Trophoblast cell (in vitro differentiated cells and primary cell): ENCODE data around the gene EYS.

ENCODE experiments used
- DNase-seq, 2 donors: peaks; one replicate each; pipeline ENCODE4 v3.0.0-alpha.2; 2016
- H2AFZ ChIP-seq: 2 replicates; pipeline ENCODE4 v1.6.1; 2013; ENCODE audit warnings: low read length, moderate library complexity, mild to moderate bottlenecking; ENCODE audit not compliant: insufficient read depth, poor library complexity
- H2AK5ac ChIP-seq: 2 replicates; pipeline ENCODE4 v1.6.1; 2013; ENCODE audit warnings: mild to moderate bottlenecking, low read length
- H2BK120ac ChIP-seq: 2 replicates; pipeline ENCODE4 v1.6.1; 2013; ENCODE audit warnings: low read length, mild to moderate bottlenecking, moderate library complexity; ENCODE audit not compliant: insufficient read depth, poor library complexity
- H2BK12ac ChIP-seq: 2 replicates; pipeline ENCODE4 v1.6.1; 2013; ENCODE audit warnings: mild to moderate bottlenecking, low read length, moderate library complexity
- H2BK5ac ChIP-seq: 2 replicates; pipeline ENCODE4 v1.6.1; 2013; ENCODE audit warnings: low read length, low read depth, moderate library complexity, mild to moderate bottlenecking; ENCODE audit not compliant: poor library complexity
- H3K14ac ChIP-seq: 2 replicates; pipeline ENCODE4 v1.6.1; 2013; ENCODE audit warnings: mild to moderate bottlenecking, low read length
- H3K18ac ChIP-seq: 2 replicates; pipeline ENCODE4 v1.6.1; 2013; ENCODE audit warnings: mild to moderate bottlenecking, low read length
- H3K23ac ChIP-seq: 2 replicates; pipeline ENCODE4 v1.6.1; 2013; ENCODE audit warnings: low read length
- H3K27ac ChIP-seq: 2 replicates; pipeline ENCODE4 v1.5.1; 2013; ENCODE audit warnings: low read depth, mild to moderate bottlenecking, inconsistent platforms, low read length, moderate library complexity
- H3K27me3 ChIP-seq: 2 replicates; pipeline ENCODE4 v1.6.1; 2013; ENCODE audit warnings: inconsistent platforms, mild to moderate bottlenecking, low read length, moderate library complexity; ENCODE audit not compliant: insufficient read depth
- H3K36me3 ChIP-seq, 2 experiments: 1 replicate in 1 of 2; 2 replicates in 1 of 2; pipeline ENCODE4 v1.6.1; 2013; ENCODE audit warnings: low read length in 2 of 2, mild to moderate bottlenecking in 2 of 2, moderate library complexity in 1 of 2; ENCODE audit not compliant: insufficient read depth in 2 of 2, control insufficient read depth in 1 of 2
- H3K4ac ChIP-seq: 2 replicates; pipeline ENCODE4 v1.6.1; 2013; ENCODE audit warnings: low read depth, mild to moderate bottlenecking, low read length, moderate library complexity
- H3K4me1 ChIP-seq, 2 experiments: 1 replicate in 1 of 2; 2 replicates in 1 of 2; pipeline ENCODE4 v1.6.1; 2013; ENCODE audit warnings: low read length in 2 of 2, mild to moderate bottlenecking in 2 of 2, moderate library complexity in 1 of 2; ENCODE audit not compliant: insufficient read depth in 2 of 2, control insufficient read depth in 1 of 2
- H3K4me2 ChIP-seq: 2 replicates; pipeline ENCODE4 v1.6.1; 2013; ENCODE audit warnings: inconsistent platforms, mild to moderate bottlenecking, low read length, moderate library complexity
- H3K4me3 ChIP-seq: 2 replicates; pipeline ENCODE4 v1.5.1; 2013; ENCODE audit warnings: mild to moderate bottlenecking, low read depth, low read length, inconsistent platforms
- H3K79me1 ChIP-seq: one replicate; pipeline ENCODE4 v1.6.1; 2013; ENCODE audit warnings: low read length
- H3K79me2 ChIP-seq: 2 replicates; pipeline ENCODE4 v1.6.1; 2013; ENCODE audit warnings: low read length, mild to moderate bottlenecking; ENCODE audit not compliant: control insufficient read depth, insufficient read depth, poor library complexity
- H3K9ac ChIP-seq: 2 replicates; pipeline ENCODE4 v1.6.1; 2013; ENCODE audit warnings: mild to moderate bottlenecking, low read length
- H3K9me3 ChIP-seq: 2 replicates; pipeline ENCODE4 v1.6.1; 2013; ENCODE audit warnings: low read depth, mild to moderate bottlenecking, control low read depth, inconsistent platforms, low read length; ENCODE audit not compliant: insufficient read depth
- H4K12ac ChIP-seq: 2 replicates; pipeline ENCODE4 v1.6.1; 2013; ENCODE audit warnings: low read depth, mild to moderate bottlenecking, low read length, moderate library complexity
- H4K8ac ChIP-seq: 2 replicates; pipeline ENCODE4 v1.6.1; 2013; ENCODE audit warnings: low read depth, mild to moderate bottlenecking, low read length, moderate library complexity
- H4K91ac ChIP-seq: one replicate; pipeline ENCODE4 v1.6.1; 2013; ENCODE audit warnings: low read depth, mild to moderate bottlenecking, low read length, moderate library complexity
- WGBS: extraction: QIAGEN DNeasy Blood & Tissue Kit; methylation state at CpG from one replicate; pipeline ENCODE4 v1.1.7; 2013; ENCODE audit warnings: missing lambda C conversion rate; ENCODE audit not compliant: insufficient read length, insufficient coverage; ENCODE audit errors: extremely low coverage; 5-methylcytosine and 5-hydroxymethylcytosine counted together

EYS gene

GRCh38 chr6:64230530-64230929, 1476.5 kb downstream of the EYS start:
- DNase-seq = no peak
- WGBS = no CpG with 5 or more reads among the region's 1 CpG

GRCh38 chr6:64227863-64228262, 1479.2 kb downstream of the EYS start:
- Histone ChIP-seq H3K79me2 (no peaks in the 10 kb centered on the region), H4K8ac (no peak overlapping the region), H2AFZ (no peak overlapping the region), H3K79me1 (no peaks in the 10 kb centered on the region), H2BK12ac (no peak overlapping the region), H3K27me3 (no peaks in the 10 kb centered on the region), H3K14ac (no peak overlapping the region), H2BK120ac (no peak overlapping the region), H4K91ac (no peak overlapping the region), H2AK5ac (no peak overlapping the region), H3K4me3 (no peak overlapping the region), H3K4me1 (no peaks in the 10 kb centered on the region), H3K36me3 (no peaks in the 10 kb centered on the region), H3K27ac (no peak overlapping the region), H3K18ac (no peak overlapping the region), H3K4ac (no peak overlapping the region), H3K9me3 (no peaks in the 10 kb centered on the region), H2BK5ac (no peak overlapping the region), H3K23ac (no peak overlapping the region), H4K12ac (no peak overlapping the region), H3K4me2 (no peak overlapping the region), H3K9ac (no peak overlapping the region)
- no CpG with 5 or more reads among the region's 1 CpG for WGBS
- no peak for DNase-seq

More at GRCh38 chr6:64230530-64230929, 1476.5 kb downstream of the EYS start:
- Histone ChIP-seq H3K79me2 (no peaks in the 10 kb centered on the region), H3K4me1 (no peaks in the 10 kb centered on the region), H3K23ac (no peak overlapping the region), H3K9ac (peak overlapping the region; percentile 76), H3K18ac (no peak overlapping the region), H3K4ac (no peak overlapping the region), H3K9me3 (no peaks in the 10 kb centered on the region), H3K14ac (no peak overlapping the region), H3K79me1 (no peaks in the 10 kb centered on the region), H3K27me3 (no peaks in the 10 kb centered on the region), H3K27ac (no peak overlapping the region), H2BK12ac (no peak overlapping the region), H4K91ac (no peak overlapping the region), H2AFZ (no peak overlapping the region), H2BK120ac (no peak overlapping the region), H3K4me3 (no peak overlapping the region), H2BK5ac (no peak overlapping the region), H4K8ac (no peak overlapping the region), H3K4me2 (no peak overlapping the region), H3K36me3 (no peaks in the 10 kb centered on the region), H4K12ac (no peak overlapping the region), H2AK5ac (no peak overlapping the region)

DNA sequence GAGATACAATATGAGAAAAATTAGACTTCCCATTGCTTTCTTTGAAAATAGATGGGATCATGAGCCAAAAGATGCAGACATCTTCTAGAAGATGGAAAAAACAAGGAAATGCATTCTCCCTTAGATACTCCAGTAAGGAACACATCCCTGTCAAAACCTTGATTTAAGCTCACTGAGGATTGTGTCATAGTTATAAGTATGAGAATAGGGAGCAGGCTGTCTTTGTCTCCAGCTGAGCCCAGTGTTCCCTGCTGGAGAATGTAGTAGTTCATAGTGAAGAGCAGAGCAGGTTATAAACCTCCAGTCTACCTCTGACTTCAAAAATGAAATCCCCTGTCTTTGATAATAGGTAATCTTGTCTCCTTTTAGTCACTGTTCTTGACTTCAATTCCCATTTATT, 1481.5 kb downstream of the EYS start:
- Histone ChIP-seq H2BK12ac (no peak overlapping the region), H2AFZ (no peak overlapping the region), H3K4ac (no peak overlapping the region), H3K18ac (no peak overlapping the region), H3K27me3 (no peaks in the 10 kb centered on the region), H3K79me1 (no peaks in the 10 kb centered on the region), H3K23ac (no peak overlapping the region), H2BK5ac (no peak overlapping the region), H3K9me3 (no peaks in the 10 kb centered on the region), H2AK5ac (no peak overlapping the region), H4K12ac (no peak overlapping the region), H3K79me2 (no peaks in the 10 kb centered on the region), H3K36me3 (no peaks in the 10 kb centered on the region), H3K4me1 (no peaks in the 10 kb centered on the region), H2BK120ac (no peak overlapping the region), H4K8ac (no peak overlapping the region), H3K9ac (no peak overlapping the region), H4K91ac (no peak overlapping the region), H3K4me2 (no peak overlapping the region), H3K14ac (no peak overlapping the region), H3K27ac (no peak overlapping the region), H3K4me3 (no peak overlapping the region)
- DNase-seq = no peak

DNA sequence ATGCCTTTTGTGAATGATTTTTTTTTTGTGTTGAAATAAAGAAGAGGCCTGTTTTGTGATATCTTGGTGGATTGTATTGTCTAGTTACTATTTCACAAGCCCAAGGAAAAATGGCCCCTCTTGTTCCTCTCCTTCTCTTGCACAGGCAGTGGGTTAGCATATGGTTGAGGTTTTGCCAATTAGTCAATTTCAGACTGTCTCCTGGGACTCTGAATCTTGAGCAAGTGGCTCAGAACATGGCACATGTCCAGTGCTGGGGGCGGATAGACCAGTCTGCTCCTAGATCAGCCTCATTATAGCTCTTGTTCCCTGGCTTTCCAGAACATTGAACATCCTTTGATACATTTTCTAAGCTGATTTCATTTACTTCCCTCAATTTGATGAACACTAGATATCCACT, 1482.2 kb downstream of the EYS start:
- Histone ChIP-seq H2BK120ac (no peak overlapping the region), H3K9ac (no peak overlapping the region), H3K9me3 (no peaks in the 10 kb centered on the region), H4K91ac (no peak overlapping the region), H3K36me3 (no peaks in the 10 kb centered on the region), H3K4me3 (no peak overlapping the region), H3K4ac (no peak overlapping the region), H3K14ac (no peak overlapping the region), H2BK5ac (no peak overlapping the region), H3K27me3 (no peaks in the 10 kb centered on the region), H3K79me1 (no peaks in the 10 kb centered on the region), H3K27ac (no peak overlapping the region), H2BK12ac (no peak overlapping the region), H2AFZ (no peak overlapping the region), H3K4me1 (no peaks in the 10 kb centered on the region), H2AK5ac (no peak overlapping the region), H3K79me2 (no peaks in the 10 kb centered on the region), H3K23ac (no peak overlapping the region), H3K18ac (no peak overlapping the region), H4K8ac (no peak overlapping the region), H4K12ac (no peak overlapping the region), H3K4me2 (no peak overlapping the region)
- DNase-seq = no peak
- WGBS = no CpG with 5 or more reads among the region's 1 CpG
